GM12891 (cell line): ENCODE measurements around the gene ARPC2.

Experiments
- POLR2A ChIP-seq: IDR thresholded peaks from 2 replicates; pipeline ENCODE4 v1.6.1; 2011; ENCODE audit warnings: low read depth, low read length, control low read depth
- POLR2AphosphoS5 ChIP-seq: IDR thresholded peaks from 2 replicates; pipeline ENCODE4 v1.6.1; 2011; ENCODE audit warnings: low read depth, low read length, control low read depth
- TAF1 ChIP-seq: IDR thresholded peaks from 2 replicates; pipeline ENCODE4 v1.6.1; 2011; ENCODE audit warnings: low read depth, low read length, control low read depth

DNA sequence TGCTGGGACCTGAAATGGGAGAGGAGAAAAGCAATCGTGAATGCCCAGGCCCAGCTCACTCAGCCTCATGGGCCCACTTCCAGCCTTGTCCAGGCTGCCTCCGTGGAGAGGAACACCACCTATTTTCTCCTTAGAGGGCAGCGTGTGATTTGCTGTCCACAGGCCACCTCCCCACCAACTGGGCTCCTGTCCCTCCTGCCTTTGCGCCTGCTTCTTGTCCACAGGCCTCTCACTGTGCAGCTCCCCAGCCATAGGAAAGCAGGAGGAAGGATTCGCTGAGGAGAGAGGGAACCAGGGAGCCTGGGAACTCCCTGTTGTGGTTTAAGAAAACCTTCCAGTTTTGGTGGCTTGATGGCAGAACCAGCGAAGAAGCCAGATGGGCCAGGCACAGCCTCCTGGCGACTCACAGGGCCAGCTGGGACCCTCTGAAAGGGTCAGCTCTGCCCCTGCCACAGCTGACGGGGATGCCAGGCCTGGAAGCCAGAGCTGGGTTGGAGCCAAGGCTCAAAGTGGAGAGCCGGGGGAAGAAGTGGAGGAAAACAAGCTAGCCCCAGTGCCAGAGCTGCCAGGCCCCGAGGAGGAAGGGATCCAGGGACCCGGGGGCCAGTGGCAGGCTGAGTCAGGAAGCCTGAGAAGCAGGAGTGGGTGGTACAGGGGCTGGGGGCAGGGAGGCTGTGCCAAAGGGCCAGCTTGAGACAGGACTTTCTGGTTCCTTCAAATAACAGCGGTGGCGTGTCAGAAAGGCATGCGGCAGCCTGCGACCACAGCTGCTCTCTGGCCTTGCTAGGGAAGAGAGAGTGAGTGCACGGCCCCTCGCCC is 65.4 kb downstream of the ARPC2 start:
- TF ChIP-seq POLR2AphosphoS5 (no peak), POLR2A (no peak), TAF1 (no peak)
